GM19193 (cell line): ENCODE results near the gene SNORC.

Source experiments
- POLR2A ChIP-seq: IDR thresholded peaks from 4 replicates; pipeline ENCODE4 v1.6.1; 2011; ENCODE audit not compliant: insufficient read depth, insufficient read length; ENCODE audit errors: extremely low read depth

SNORC gene

DNA sequence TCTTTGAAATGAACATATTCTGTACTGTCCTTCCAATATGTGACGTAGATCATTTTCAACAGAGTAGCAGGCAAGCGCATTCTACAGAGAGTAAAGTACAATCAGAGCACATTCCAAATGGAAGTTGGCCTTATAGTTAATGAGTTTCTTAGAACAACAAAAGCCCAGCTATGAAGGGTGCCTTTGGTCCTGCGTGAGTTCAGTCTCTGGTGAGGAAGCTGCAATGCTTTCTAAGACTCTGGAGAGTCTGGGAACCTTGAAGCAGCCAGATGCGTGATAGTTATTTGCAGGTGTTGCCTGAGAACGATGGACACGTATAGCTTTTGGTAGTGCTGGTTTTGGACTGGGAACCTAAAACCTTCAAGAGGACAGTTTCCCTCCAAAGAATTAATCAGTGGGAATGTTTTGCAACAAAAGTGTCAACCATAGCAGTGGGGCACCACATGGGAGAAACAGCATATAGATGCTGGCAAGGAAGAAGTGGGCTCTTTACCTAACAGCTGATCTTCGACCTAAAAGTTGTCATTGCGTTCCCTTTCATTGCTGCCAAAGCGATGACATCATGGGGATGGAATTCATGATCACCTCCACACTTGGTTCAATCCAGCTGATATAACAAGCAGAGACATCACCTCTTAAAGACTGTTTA, 9.3 kb upstream of the SNORC start:
- TF ChIP-seq POLR2A: no peak

DNA sequence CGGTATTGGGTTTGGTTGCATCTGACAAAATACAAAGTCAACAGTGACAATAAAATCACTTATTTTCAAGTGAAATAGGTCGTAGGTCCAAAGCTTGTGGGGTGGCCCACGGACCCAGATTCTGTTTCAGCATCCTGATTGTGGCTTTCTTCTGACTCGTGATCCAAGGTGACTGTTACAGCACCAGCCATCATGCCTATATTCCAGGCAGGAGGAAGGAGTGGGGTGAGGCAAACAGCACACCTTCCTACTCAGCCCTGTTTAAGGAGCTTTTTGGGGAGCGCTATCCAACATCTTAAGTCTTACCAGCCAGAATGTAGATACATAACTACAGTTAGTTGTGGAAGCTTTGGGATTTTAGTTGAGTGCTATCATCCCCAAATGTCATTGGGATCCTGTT, 8.7 kb upstream of the SNORC start:
- TF ChIP-seq POLR2A: no peak

GRCh38 chr2:232863996-232864395, 6.1 kb upstream of the SNORC start:
- no peak for TF ChIP-seq POLR2A

DNA sequence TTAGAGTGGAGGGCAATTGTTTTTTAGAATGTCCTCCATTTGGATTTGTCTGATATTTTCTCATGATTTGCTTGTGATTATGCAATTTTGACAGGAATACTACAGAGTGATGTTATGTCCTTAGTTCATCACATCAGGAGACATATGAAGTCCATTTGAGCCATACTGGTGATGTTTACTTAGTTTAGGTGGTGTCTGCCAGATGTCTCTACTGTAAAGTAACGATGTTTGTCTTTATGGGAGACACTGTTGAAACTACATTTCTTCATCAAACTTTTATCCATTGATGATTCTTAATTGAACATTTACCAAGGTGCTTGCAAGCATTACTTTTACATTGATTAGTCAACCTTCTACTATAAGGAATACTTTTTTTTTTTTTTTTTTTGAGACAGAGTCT, 4.9 kb upstream of the SNORC start:
- TF ChIP-seq POLR2A: no peak

GRCh38 chr2:232866104-232866503, 4.0 kb upstream of the SNORC start:
- TF ChIP-seq POLR2A: no peak

- no peak for TF ChIP-seq POLR2A
These were observed 686 bp upstream of the SNORC start for GRCh38 chr2:232869138-232870017.

GRCh38 chr2:232870766-232871371, 805 bp downstream of the SNORC start:
- TF ChIP-seq POLR2A: no peak

GRCh38 chr2:232871418-232871834, 1.4 kb downstream of the SNORC start:
- TF ChIP-seq POLR2A: no peak

DNA sequence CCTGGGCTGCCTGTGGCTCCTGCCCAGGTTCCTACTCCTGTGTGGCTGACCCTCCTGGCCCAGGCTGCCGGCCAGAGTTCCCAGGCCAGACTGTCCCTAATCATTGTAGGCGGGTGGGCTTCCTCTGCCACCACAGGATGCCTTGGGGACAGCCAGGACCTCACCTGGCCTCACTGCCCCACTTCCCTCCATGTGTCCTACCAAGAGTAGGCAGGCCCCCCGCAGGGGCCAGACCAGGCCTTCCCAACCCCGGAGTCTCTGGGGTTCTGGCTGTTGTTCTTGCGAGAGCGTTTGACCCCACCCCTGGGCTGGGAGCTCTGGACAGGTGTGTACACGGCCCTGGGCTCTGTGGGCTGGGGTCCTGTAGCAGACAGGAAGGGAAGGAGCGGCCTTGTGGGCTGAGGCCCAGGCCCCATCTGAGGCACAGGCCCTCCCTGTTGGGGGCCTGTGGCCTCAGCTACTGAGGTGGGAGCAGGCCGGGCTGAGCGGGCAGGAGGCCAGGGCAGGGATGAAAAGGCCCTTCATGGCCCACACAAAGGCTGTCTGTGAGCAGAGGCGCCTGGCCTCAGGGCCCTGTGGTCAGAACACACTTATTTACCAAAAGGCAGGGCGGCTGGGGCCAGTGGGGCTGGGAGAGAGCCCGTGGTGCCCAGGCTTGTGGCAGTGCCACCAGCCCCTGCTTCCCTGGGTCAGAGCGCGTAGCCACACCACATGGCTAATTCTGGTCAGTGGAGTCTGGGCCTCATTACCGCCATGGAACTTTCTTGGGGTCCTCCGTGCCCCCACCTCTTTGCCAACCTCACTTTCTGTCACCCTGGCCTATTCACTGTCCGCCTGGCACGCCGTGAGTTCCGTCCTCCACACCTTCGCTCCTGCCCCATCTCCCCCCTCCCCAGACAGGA, 2.0 kb downstream of the SNORC start:
- no peak for TF ChIP-seq POLR2A

GRCh38 chr2:232872826-232873225, 2.8 kb downstream of the SNORC start:
- no peak for TF ChIP-seq POLR2A

- TF ChIP-seq POLR2A: no peak
These were observed 3.3 kb downstream of the SNORC start for GRCh38 chr2:232873292-232873908.

DNA sequence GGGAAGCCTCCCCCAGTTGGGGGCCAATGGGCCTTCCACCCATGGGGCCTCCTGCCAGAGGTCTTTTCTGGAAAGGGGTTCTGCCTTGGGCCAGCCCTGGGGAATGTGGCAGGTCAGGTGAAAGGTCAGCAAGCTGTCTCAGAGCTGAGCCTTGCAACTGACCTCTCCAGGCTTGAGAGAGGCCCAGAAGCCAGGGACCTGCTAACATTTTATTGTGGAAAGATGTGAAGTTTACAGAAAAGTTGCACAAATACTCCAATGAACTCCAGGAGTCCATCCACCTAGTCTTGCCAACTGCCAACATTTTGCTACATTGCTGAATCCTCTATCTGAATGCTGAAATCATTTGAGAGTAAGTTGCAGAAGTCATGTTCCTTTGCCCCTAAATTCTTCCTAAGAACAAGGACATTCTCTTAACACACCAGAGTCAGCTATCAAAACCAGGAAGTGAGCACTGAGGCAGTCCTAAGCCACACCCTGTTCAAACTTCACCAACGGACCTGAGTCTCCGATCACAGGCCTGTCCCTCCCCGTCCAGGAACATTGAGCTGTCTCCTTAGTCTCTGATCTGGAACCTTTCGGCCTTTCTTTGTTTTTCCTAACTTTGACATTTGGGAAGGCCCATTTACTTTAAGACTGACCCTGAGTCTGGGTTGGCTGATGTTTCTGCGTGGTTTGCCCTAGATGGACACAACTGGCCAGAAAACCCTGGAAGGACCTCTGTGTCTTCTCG, 4.0 kb downstream of the SNORC start:
- no peak for TF ChIP-seq POLR2A

DNA sequence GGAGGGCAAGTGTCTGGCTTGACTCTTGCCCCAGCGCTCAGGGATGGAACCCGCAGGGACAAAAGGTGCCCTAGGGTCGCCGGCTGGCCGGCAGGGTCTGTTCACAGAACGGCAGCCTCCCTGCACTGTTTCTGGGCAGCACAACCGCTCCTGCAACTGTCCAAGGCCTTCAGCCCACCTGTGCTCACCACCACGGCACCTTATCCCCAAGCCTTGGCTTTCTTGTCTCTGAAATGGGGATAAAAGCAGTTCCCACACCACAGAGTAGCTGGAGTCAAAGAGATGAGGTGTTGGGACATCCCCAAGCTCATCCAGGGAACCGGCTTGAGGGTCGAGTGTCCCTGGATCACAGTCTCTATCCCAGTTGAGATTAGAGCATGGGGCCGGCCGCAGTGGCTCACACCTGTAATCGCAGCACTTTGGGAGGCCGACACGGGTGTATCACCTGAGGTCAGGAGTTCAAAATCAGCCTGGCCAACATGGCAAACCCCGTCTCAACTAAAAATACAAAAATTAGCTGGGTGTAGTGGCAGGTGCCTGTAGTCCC, 4.7 kb downstream of the SNORC start:
- no peak for TF ChIP-seq POLR2A

DNA sequence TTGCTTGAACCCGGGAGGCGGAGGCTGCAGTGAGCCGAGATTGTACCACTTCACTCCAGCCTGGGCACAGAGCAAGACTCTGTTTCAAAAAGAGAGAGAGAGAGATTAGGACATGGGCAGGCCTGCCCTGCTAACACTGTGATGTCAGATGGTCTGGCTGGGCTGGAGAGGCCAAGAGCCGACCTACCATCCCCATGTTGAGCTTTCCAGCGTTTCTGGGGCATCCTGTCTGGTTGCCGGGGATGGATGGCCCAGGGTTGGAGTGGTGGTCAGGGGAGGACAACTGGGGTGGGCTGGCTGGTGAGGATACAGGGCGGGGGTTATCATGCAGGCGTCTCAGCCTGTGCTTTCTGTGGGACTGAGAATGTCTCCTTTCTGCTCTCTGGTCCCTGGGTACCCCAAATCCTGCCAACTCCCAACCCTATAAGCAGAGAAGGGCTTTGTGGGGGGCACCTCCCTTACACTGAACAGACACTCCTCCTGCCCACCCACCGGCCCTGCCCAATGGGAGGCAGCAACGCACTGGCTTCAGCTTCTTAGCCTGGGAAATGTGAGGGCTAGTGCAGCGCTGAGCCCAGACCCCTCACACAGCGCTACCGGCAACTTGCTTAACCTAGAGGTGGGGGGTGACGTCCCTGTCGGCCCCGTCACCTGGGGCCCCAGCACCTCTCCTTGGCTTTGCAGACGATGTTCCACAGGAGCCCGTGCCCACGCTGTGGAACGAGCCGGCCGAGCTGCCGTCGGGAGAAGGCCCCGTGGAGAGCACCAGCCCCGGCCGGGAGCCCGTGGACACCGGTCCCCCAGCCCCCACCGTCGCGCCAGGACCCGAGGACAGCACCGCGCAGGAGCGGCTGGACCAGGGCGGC, 5.4 kb downstream of the SNORC start:
- TF ChIP-seq POLR2A: no peak
